ENCODE data around the gene NUP210L.
"Not testable (repeated sequence)": the region's sequence is repeated elsewhere in the genome, so short reads cannot be mapped to it uniquely, and the experiment has no call there.

Gene NUP210L

DNA sequence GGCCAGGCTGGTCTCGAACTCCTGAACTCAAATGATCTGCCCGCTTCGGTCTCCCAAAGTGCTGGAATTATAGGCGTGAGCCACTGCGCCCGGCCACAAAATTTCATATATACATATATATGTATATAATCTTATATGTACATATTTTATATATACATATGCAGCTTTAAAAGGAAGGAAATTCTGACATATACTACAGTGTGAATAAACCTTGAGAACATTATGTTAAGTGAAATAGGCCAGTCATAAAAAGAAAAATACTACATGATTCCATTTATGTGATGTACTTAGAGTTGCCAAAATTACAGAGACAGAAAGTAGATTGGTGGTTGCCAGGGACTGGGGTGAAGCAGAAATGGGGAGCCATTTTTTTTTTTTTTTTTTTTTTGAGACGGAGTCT lies 63.2 kb downstream of the NUP210L start:
- no peak overlapping the region for H3K4me3 ChIP-seq (ENCODE audit: low read depth, low read length)
- TF ChIP-seq, protein P1, sequence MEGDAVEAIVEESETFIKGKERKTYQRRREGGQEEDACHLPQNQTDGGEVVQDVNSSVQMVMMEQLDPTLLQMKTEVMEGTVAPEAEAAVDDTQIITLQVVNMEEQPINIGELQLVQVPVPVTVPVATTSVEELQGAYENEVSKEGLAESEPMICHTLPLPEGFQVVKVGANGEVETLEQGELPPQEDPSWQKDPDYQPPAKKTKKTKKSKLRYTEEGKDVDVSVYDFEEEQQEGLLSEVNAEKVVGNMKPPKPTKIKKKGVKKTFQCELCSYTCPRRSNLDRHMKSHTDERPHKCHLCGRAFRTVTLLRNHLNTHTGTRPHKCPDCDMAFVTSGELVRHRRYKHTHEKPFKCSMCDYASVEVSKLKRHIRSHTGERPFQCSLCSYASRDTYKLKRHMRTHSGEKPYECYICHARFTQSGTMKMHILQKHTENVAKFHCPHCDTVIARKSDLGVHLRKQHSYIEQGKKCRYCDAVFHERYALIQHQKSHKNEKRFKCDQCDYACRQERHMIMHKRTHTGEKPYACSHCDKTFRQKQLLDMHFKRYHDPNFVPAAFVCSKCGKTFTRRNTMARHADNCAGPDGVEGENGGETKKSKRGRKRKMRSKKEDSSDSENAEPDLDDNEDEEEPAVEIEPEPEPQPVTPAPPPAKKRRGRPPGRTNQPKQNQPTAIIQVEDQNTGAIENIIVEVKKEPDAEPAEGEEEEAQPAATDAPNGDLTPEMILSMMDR (conservative IDR thresholded peaks at IDR 0.05; ENCODE audit: low read depth, low read length): no peak
- no peak for DNase-seq (ENCODE audit: low read depth)

DNA sequence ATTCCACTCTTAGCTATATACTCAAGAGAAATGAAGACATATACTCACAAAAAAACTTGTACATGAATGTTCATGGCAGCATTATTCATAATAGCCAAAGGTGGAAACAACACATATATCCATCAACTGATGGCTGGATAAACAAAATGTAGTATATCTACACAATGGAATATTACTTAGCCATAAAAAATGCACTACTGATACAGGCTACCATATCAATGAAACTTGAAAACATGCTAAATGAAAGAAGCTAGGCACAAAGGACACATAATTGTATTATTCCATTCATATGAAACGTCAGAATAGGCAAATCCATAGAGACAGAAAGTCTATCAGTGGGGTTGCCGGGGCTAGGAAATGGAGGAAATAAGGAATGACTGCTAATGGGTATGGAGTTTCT lies 67.3 kb downstream of the NUP210L start:
- no peak for DNase-seq (ENCODE audit: low read depth)
- H3K4me3 ChIP-seq (ENCODE audit: low read depth, low read length): no peak overlapping the region
- TF ChIP-seq, protein P1 (conservative IDR thresholded peaks at IDR 0.05; ENCODE audit: low read depth, low read length): no peak

DNA sequence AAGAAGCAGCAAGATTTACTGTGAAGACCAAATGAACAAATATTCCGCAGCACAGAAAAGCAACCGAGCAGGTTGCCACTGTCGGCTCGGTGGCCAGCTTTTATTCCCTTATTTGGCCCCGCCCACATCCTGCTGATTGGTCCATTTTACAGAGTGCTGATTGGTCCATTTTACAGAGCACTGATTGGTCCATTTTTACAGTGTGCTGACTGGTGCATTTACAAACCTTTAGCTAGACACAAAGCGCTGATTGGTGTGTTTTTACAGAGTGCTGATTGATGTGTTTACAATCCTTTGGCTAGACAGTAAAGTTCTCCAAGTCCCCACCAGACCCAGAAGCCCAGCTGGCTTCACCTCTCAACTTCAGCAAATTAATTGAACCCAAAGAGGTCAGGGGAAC lies 71.8 kb downstream of the NUP210L start:
- not testable (repeated sequence) for DNase-seq (ENCODE audit: low read depth); H3K4me3 ChIP-seq (ENCODE audit: low read depth, low read length)

DNA sequence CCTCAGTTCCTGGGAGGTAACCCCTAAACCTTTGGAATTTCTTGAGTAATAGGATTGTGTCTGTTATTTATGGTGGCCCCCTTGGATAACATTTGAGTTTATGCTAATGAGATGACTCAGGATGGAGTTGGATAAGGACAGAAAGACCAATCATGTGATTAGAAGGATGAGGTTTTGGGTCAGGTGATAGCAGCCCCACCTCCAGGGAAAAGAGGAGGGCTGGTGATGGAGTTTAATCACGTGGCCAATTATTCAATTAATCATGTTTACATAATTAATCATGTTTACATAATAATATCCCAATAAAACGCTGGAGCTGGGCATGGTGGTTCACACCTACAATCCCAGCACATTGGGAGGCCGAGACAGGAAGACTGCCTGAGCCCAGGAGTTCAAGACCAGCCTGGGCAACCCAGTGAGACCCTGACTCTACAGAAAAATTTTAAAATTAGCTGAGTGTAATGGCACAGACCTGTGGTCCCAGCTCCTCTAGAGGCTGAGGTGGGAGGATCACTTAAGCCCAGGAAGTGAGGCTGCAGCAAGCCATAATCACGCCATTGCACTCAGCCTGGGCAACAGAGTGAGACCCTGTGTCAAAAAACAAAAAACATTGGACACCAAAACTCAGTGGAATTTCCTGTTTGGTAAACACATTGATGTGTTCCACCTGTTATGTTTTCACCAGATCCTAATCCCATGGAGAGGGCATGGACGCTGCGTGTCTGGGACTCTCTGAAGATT lies 73.3 kb downstream of the NUP210L start:
- no peak overlapping the region for H3K4me3 ChIP-seq (ENCODE audit: low read depth, low read length)
- TF ChIP-seq, protein P1 (conservative IDR thresholded peaks at IDR 0.05; ENCODE audit: low read depth, low read length): no peak
- no peak for DNase-seq (ENCODE audit: low read depth)

DNA sequence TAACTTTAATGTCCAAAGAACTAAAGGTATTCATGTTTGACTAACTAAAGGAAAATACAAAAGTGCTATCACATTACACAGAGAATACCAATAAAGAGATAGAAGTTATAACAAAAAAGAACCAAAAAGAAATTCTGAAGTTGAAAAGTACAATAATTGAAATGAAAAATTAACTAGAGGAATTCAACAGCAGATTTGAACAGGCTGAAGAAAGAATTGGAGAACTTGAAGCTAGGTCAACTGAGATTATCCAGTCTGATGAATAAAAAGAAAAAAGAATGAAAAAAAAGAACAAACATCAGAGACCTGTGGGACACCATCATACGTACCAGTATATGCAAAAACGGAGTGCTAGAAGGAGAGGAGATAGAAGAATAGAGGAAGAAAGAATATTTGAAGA lies 78.5 kb downstream of the NUP210L start:
- no peak for DNase-seq (ENCODE audit: low read depth)
- H3K4me3 ChIP-seq (ENCODE audit: low read depth, low read length): no peak overlapping the region
- TF ChIP-seq, protein P1 (conservative IDR thresholded peaks at IDR 0.05; ENCODE audit: low read depth, low read length): no peak

DNA sequence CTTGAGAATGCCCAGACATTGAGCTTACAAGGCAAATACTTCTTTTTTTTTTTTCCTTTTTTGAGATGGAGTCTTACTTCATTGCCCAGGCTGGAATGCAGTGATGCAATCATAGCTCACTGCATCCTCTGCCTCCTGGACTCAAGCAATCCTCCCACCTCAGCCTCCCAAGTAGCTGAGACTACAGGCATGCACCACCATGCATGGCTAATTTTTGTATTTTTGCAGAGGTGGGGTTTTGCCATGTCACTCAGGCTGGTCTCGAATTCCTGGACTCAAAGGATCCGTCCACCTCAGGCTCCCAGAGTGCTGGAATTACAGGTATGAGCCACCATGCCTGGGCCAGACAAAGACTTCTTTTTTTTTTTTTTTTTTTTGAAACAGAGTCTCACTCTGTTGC lies 79.1 kb downstream of the NUP210L start:
- TF ChIP-seq, protein P1 (conservative IDR thresholded peaks at IDR 0.05; ENCODE audit: low read depth, low read length): no peak
- no peak for DNase-seq (ENCODE audit: low read depth)
- H3K4me3 ChIP-seq (ENCODE audit: low read depth, low read length): no peak overlapping the region

DNA sequence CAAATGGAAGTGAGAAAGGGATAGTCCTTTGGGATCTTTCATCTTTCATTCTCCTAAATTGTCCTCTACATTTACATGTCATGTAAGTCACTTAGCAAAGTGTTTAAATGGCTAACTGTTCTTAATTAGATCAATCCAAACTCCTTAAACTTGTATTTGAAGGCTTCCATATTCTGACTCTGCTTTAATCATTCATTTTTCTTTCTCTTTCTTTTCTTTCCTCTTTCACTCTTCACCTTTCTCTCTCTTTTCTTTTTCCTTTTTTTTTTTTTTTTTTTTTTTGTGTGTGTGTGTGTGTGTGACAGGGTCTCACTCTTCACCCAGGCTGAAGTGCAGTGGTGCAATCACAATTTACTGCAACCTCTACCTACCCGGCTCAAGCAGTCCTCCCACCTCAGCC lies 92.6 kb downstream of the NUP210L start:
- no peak for DNase-seq (ENCODE audit: low read depth)
- TF ChIP-seq, protein P1 (conservative IDR thresholded peaks at IDR 0.05; ENCODE audit: low read depth, low read length): no peak
- H3K4me3 ChIP-seq (ENCODE audit: low read depth, low read length): no peak overlapping the region

DNA sequence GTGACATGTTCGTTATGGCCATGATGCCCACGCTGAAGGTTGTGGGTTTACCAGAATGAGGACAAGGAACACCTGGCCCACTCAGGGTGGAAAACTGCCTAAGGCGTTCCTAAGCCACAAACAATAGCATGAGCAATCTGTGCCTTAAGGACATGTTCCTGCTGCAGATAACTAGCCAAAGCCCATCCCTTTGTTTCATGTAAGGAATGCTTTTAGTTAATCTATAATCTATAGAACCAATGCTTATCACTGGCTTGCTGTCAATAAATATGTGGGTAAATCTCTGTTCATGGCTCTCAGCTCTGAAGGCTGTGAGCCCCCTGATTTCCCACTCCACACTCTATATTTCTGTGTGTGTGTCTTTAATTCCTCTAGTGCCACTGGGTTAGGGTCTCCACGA lies 107.4 kb downstream of the NUP210L start:
- DNase-seq (ENCODE audit: low read depth); H3K4me3 ChIP-seq (ENCODE audit: low read depth, low read length): not testable (repeated sequence)

DNA sequence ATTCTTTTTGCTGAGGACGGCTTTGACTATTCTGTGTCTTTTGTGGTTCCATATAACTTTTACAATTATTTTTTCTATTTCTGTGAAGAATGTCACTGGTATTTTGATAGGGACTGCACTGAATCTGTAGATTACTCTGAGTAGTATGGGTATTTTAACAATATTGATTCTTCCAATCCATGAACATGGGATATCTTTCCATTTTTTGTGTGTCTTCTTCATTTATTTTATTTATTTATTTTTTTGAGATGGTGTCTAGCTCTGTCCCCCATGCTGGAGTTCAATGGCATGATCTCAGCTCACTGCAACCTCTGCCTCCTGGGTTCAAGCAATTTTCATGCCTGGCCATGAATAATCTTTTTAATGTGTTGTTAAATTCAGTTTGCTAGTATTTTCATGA lies 121.2 kb downstream of the NUP210L start:
- not testable (repeated sequence) for H3K4me3 ChIP-seq (ENCODE audit: low read depth, low read length); DNase-seq (ENCODE audit: low read depth)

All from choroid plexus epithelial cell (primary cell).